ENCODE data around the gene TWIST2. TPM values are rescaled to one million over a fixed set of nuclear protein-coding genes. Genes with fewer than 3 reads are reported as not detected.

TWIST2 gene
- total RNA-seq, 4 donors from 2014 or later: 37.4 to 51.6 (median 47.4) TPM

GRCh38 chr2:238846378-238846627, 1.6 kb upstream of the TWIST2 start:
- intact Hi-C loops (cut with DNase I): loop anchor here (10.0 kb wide), 1 partner anchor 98 kb away; no protein-coding TSS in a partner anchor
- 75% methylated on average over 6 of the region's 19 CpGs for WGBS
- Histone ChIP-seq H3K4me1 (peaks cover 14 to 56% (median 39%) of the 10 kb centered on the region in 4 donors), H3K27me3 (peaks cover 0 to 47% (median 0%) of the 10 kb centered on the region in 4 donors), H3K4me3 (peak overlapping the region; percentile 63 to 89 (median 74)), H3K9me3 (no peaks in the 10 kb centered on the region), H3K36me3 (no peaks in the 10 kb centered on the region), H3K27ac (replicated peaks in 1 of 4) (peak overlapping the region; percentile 79 to 93 (median 86))
- no peak for DNase-seq (ENCODE audit: extremely low spot score)
- no peak for TF ChIP-seq POLR2AphosphoS5 (IDR thresholded peaks at IDR 0.05)

- Histone ChIP-seq H3K4me1 (peaks cover 14 to 61% (median 43%) of the 10 kb centered on the region in 4 donors), H3K9me3 (no peaks in the 10 kb centered on the region), H3K36me3 (no peaks in the 10 kb centered on the region), H3K27ac (replicated peaks in 1 of 4) (peak overlapping the region; percentile 79 to 93 (median 86)), H3K27me3 (peaks cover 0 to 47% (median 0%) of the 10 kb centered on the region in 4 donors), H3K4me3 (peak overlapping the region; percentile 63 to 89 (median 74))
- intact Hi-C loops (cut with DNase I): loop anchor here (10.0 kb wide), 1 partner anchor 98 kb away; no protein-coding TSS in a partner anchor
- 32% methylated on average over 14 of the region's 80 CpGs for WGBS
- TF ChIP-seq POLR2AphosphoS5 (IDR thresholded peaks at IDR 0.05) (no peak), POLR2A (IDR thresholded peaks at IDR 0.05; ENCODE audit: low read depth) (no peak), EP300 (IDR thresholded peaks at IDR 0.05) (no peak), CTCF (IDR thresholded peaks at IDR 0.05) (no peak)
- DNase-seq (ENCODE audit: extremely low spot score): peak; percentile 86
These were observed 1.1 kb upstream of the TWIST2 start for GRCh38 chr2:238846628-238847418.

- WGBS: no CpG with 5 or more reads among the region's 30 CpGs
- Histone ChIP-seq H3K27ac (replicated peaks in 1 of 4) (peak overlapping the region; percentile 79 to 93 (median 86)), H3K27me3 (peaks cover 0 to 47% (median 0%) of the 10 kb centered on the region in 4 donors), H3K4me1 (peaks cover 14 to 65% (median 49%) of the 10 kb centered on the region in 4 donors), H3K9me3 (no peaks in the 10 kb centered on the region), H3K4me3 (peak overlapping the region; percentile 63 to 89 (median 74)), H3K36me3 (no peaks in the 10 kb centered on the region)
- DNase-seq (ENCODE audit: extremely low spot score): peak; percentile 86
- intact Hi-C loops (cut with DNase I): loop anchor here (10.0 kb wide), 1 partner anchor 97 kb away; no protein-coding TSS in a partner anchor
- no peak for TF ChIP-seq EP300 (IDR thresholded peaks at IDR 0.05)
- no peak for TF ChIP-seq POLR2AphosphoS5 (IDR thresholded peaks at IDR 0.05)
- no peak for TF ChIP-seq POLR2A (IDR thresholded peaks at IDR 0.05; ENCODE audit: low read depth)
- TF ChIP-seq CTCF (IDR thresholded peaks at IDR 0.05): no peak
These were observed 475 bp upstream of the TWIST2 start for GRCh38 chr2:238847419-238847801.

GRCh38 chr2:238848691-238848975, 748 bp downstream of the TWIST2 start:
- H3K36me3 ChIP-seq: no peaks in the 10 kb centered on the region
- DNase-seq (ENCODE audit: extremely low spot score): peak; percentile 81
- H3K4me1 ChIP-seq: peaks cover 14 to 67% (median 51%) of the 10 kb centered on the region in 4 donors
- H3K4me3 ChIP-seq: peak overlapping the region; percentile 63 to 89 (median 74)
- TF ChIP-seq CTCF (IDR thresholded peaks at IDR 0.05): no peak
- TF ChIP-seq POLR2A (IDR thresholded peaks at IDR 0.05; ENCODE audit: low read depth): no peak
- TF ChIP-seq POLR2AphosphoS5 (IDR thresholded peaks at IDR 0.05): no peak
- no peak for TF ChIP-seq EP300 (IDR thresholded peaks at IDR 0.05)
- H3K27ac ChIP-seq (replicated peaks in 1 of 4): peak overlapping the region; percentile 79 to 93 (median 86)
- 0% methylated on average over 4 of the region's 36 CpGs for WGBS
- H3K9me3 ChIP-seq: no peaks in the 10 kb centered on the region
- intact Hi-C loops (cut with DNase I): loop anchor here (10.0 kb wide), 1 partner anchor 96 kb away; no protein-coding TSS in a partner anchor
- H3K27me3 ChIP-seq: peaks cover 0 to 47% (median 0%) of the 10 kb centered on the region in 4 donors

- intact Hi-C loops (cut with DNase I): loop anchor here (10.0 kb wide), 1 partner anchor 96 kb away; no protein-coding TSS in a partner anchor
- Histone ChIP-seq H3K27me3 (peaks cover 0 to 47% (median 0%) of the 10 kb centered on the region in 4 donors), H3K36me3 (no peaks in the 10 kb centered on the region), H3K9me3 (no peaks in the 10 kb centered on the region), H3K4me3 (peak overlapping the region; percentile 63 to 89 (median 74)), H3K4me1 (peaks cover 14 to 68% (median 51%) of the 10 kb centered on the region in 4 donors), H3K27ac (replicated peaks in 1 of 4) (peak overlapping the region; percentile 79 to 93 (median 86))
- 6% methylated on average over 39 of the region's 70 CpGs for WGBS
- peak; percentile 88 for DNase-seq (ENCODE audit: extremely low spot score)
- TF ChIP-seq EP300 (IDR thresholded peaks at IDR 0.05): no peak
These were observed 1.3 kb downstream of the TWIST2 start for GRCh38 chr2:238848976-238849853.

Data from esophagus muscularis mucosa (tissue), 4 donors.